Measurements from ENCODE around the gene PTGFRN. TPM values are rescaled to one million over a fixed set of nuclear protein-coding genes. Genes with fewer than 3 reads are reported as not detected.

Gene PTGFRN
- total RNA-seq, 1 experiment from 2014 or later, result 57.4 TPM

GRCh38 chr1:116983678-116984077 lies 74.0 kb downstream of the PTGFRN start:
- H3K4me2 ChIP-seq (ENCODE audit: low read length), result no peak overlapping the region
- DNase-seq (no peak), ATAC-seq (no peak)
- no peak overlapping the region for H3K4me3 ChIP-seq (ENCODE audit: low read length)
- H2AFZ ChIP-seq (ENCODE audit: low read length), result no peak overlapping the region
- ChIA-PET CTCF (no interaction called here), POLR2A (ENCODE audit: unreplicated experiment) (no interaction called here)
- no peaks in the 10 kb centered on the region for H4K20me1 ChIP-seq (ENCODE audit: low read length)
- BruUV-seq (replicated peaks), result no TSS peak
- no peaks in the 10 kb centered on the region for H3F3A ChIP-seq (ENCODE audit: low read length, unreplicated experiment)
- TF ChIP-seq EZH2 (IDR thresholded peaks at IDR 0.05; ENCODE audit: low read length, unreplicated experiment) (no peak), CTCF (conservative IDR thresholded peaks at IDR 0.05; ENCODE audit: low read depth, low read length) (no peak), EZH2phosphoT487 (IDR thresholded peaks at IDR 0.05; ENCODE audit: borderline replicate concordance, low read length) (no peak)
- H3K27ac ChIP-seq (ENCODE audit: low read length), result no peak overlapping the region
- no peak overlapping the region for H3K9ac ChIP-seq (ENCODE audit: low read length)
- no peaks in the 10 kb centered on the region for H3K79me2 ChIP-seq (ENCODE audit: low read length)
- intact Hi-C loops (cut with micrococcal nuclease), result no loop called here
- no peaks in the 10 kb centered on the region for H3K27me3 ChIP-seq (ENCODE audit: low read length)
- H3K9me2 ChIP-seq (replicated peaks; ENCODE audit: low read length), result no peaks in the 10 kb centered on the region
- no peaks in the 10 kb centered on the region for H3K9me3 ChIP-seq (ENCODE audit: low read length)
- peaks cover 4% of the 10 kb centered on the region; the same call in 1 of the 2 replicates for H3K36me3 ChIP-seq (ENCODE audit: low read depth, low read length)
- no peaks in the 10 kb centered on the region for H3K4me1 ChIP-seq (ENCODE audit: insufficient read depth, low read length)

DNA sequence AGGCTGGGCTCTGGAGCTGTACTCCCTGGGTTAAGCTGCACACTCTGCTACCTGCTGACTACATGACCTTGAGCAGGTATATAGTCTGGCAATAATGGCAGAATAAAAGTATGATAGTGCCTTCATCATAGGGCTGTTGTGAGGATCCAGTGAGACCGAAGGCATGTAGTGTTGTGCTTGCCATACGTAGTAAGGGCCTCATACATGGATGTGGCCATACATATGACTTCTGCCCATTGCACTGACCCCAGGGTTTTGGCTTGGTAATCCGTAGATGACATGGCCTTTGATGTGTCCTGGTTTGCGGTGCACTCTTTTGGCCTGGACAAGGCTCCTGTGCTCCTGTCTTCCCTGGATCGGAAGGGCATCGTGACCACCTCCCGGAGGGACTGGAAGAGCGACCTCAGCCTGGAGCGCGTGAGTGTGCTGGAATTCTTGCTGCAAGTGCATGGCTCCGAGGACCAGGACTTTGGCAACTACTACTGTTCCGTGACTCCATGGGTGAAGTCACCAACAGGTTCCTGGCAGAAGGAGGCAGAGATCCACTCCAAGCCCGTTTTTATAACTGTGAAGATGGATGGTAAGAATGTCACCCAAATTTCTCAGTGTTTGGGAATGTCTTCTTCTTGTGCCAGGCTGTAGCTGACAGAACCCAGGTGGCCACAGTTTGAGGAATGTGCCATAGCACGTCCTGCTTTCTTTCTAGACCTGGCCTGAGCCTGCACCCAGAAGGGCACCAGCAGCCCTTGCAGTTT lies 74.9 kb downstream of the PTGFRN start:
- no peaks in the 10 kb centered on the region for H3K9me3 ChIP-seq (ENCODE audit: low read length)
- no TSS peak for BruUV-seq (replicated peaks)
- peaks cover 4% of the 10 kb centered on the region; the same call in 1 of the 2 replicates for H3K36me3 ChIP-seq (ENCODE audit: low read depth, low read length)
- H3K4me3 ChIP-seq (ENCODE audit: low read length), result no peak overlapping the region
- no peaks in the 10 kb centered on the region for H3K27me3 ChIP-seq (ENCODE audit: low read length)
- DNase-seq, result no peak
- no peaks in the 10 kb centered on the region for H3K4me1 ChIP-seq (ENCODE audit: insufficient read depth, low read length)
- ChIA-PET POLR2A (ENCODE audit: unreplicated experiment) (no interaction called here), CTCF (no interaction called here)
- H3K79me2 ChIP-seq (ENCODE audit: low read length), result no peaks in the 10 kb centered on the region
- no peak for ATAC-seq
- no peaks in the 10 kb centered on the region for H3F3A ChIP-seq (ENCODE audit: low read length, unreplicated experiment)
- TF ChIP-seq CTCF (conservative IDR thresholded peaks at IDR 0.05; ENCODE audit: low read depth, low read length) (no peak), EZH2 (IDR thresholded peaks at IDR 0.05; ENCODE audit: low read length, unreplicated experiment) (no peak), EZH2phosphoT487 (IDR thresholded peaks at IDR 0.05; ENCODE audit: borderline replicate concordance, low read length) (no peak)
- intact Hi-C loops (cut with micrococcal nuclease), result no loop called here
- H3K9me2 ChIP-seq (replicated peaks; ENCODE audit: low read length), result no peaks in the 10 kb centered on the region
- H3K27ac ChIP-seq (ENCODE audit: low read length), result no peak overlapping the region
- H3K9ac ChIP-seq (ENCODE audit: low read length), result no peak overlapping the region
- no peaks in the 10 kb centered on the region for H4K20me1 ChIP-seq (ENCODE audit: low read length)
- H2AFZ ChIP-seq (ENCODE audit: low read length), result no peak overlapping the region
- H3K4me2 ChIP-seq (ENCODE audit: low read length), result no peak overlapping the region
